Stimulated activated CD4-positive, alpha-beta T cell treated with anti-CD3 and anti-CD28 coated beads, Interleukin-15, amount 100 ng/mL, for 48 hours (primary cell): ENCODE results near the gene FASTKD2.

ENCODE experiments used
- DNase-seq, 2 donors: peaks; one replicate each; pipeline ENCODE4 v3.0.0-alpha.2; 2020; ENCODE audit warnings: low read depth in 2 of 2

Gene FASTKD2

GRCh38 chr2:206836722-206837121 lies 71.3 kb downstream of the FASTKD2 start:
- no peak for DNase-seq

DNA sequence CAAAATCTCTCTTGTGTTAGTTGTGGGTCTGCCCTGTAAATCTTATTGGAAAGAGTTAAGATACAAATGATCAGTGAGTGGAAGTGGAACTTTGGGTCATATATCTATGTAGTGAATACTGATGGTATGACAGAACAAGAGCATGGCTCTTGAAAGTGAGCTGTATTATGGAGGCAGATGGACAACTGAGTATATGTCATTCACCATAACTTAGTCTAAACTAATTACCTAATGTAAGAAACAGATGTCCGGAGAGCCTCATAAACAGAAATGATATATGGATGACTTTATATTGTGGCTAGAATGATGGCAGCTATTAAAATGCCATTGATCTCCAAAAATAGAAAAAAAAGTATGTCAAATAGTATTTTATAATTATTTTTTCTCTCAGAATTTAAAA lies 72.4 kb downstream of the FASTKD2 start:
- DNase-seq = no peak

GRCh38 chr2:206838690-206839089 lies 73.3 kb downstream of the FASTKD2 start:
- no peak for DNase-seq

- no peak for DNase-seq
Measured at GRCh38 chr2:206840999-206841398, 75.6 kb downstream of the FASTKD2 start.
